DND-41 (cell line): Measurements from ENCODE around the gene BAIAP2L2.

Experiments used
- CTCF ChIP-seq: IDR thresholded peaks from 2 replicates; pipeline ENCODE4 v1.5.1; 2012; ENCODE audit warnings: borderline replicate concordance, low read length, moderate library complexity, mild to moderate bottlenecking; ENCODE audit not compliant: poor library complexity, severe bottlenecking; ENCODE audit errors: extremely low read depth
- EZH2 ChIP-seq: IDR thresholded peaks from 3 replicates; pipeline ENCODE4 v1.6.1; 2012; ENCODE audit warnings: borderline replicate concordance, low read depth, mild to moderate bottlenecking, moderate library complexity, low read length, inconsistent platforms; ENCODE audit not compliant: severe bottlenecking

GRCh38 chr22:38072322-38073149 is 37.9 kb downstream of the BAIAP2L2 start:
- no peak for TF ChIP-seq CTCF
- no peak for TF ChIP-seq EZH2
